ENCODE measurements around the gene FAM76A. TPM values are rescaled to one million over a fixed set of nuclear protein-coding genes. Genes with fewer than 3 reads are reported as not detected.
"Not testable (repeated sequence)": the region's sequence is repeated elsewhere in the genome, so short reads cannot be mapped to it uniquely, and the experiment has no call there.

FAM76A gene
- total and polyA plus RNA-seq, 7 donors = 2.7 to 10.7 (median 7.6) TPM

DNA sequence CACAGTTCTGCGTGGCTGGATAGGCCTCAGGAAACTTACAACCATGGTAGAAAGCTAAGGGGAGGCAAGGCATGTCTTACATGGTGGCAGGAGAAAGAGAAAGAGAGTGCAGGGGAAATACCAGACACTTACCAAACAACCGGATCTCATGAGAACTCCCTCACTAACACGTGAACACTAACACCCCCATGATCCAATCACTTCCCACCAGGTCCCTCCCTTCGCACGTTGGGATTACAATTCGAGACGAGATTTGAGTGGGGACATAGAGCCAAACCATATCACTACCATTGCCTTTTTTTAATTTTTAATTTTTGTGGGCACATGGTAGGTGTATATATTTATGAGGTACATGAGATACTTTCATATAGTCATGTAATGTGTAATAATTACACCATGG, 81.0 kb downstream of the FAM76A start:
- DNase-seq = no peak
- TF ChIP-seq, protein P1, sequence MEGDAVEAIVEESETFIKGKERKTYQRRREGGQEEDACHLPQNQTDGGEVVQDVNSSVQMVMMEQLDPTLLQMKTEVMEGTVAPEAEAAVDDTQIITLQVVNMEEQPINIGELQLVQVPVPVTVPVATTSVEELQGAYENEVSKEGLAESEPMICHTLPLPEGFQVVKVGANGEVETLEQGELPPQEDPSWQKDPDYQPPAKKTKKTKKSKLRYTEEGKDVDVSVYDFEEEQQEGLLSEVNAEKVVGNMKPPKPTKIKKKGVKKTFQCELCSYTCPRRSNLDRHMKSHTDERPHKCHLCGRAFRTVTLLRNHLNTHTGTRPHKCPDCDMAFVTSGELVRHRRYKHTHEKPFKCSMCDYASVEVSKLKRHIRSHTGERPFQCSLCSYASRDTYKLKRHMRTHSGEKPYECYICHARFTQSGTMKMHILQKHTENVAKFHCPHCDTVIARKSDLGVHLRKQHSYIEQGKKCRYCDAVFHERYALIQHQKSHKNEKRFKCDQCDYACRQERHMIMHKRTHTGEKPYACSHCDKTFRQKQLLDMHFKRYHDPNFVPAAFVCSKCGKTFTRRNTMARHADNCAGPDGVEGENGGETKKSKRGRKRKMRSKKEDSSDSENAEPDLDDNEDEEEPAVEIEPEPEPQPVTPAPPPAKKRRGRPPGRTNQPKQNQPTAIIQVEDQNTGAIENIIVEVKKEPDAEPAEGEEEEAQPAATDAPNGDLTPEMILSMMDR (IDR thresholded peaks at IDR 0.05) = no peak
- no peaks in the 10 kb centered on the region for H3K27me3 ChIP-seq (ENCODE audit: insufficient read depth in 3 of 3, low read length in 2 of 3)
- WGBS, 3 donors = 90 to 92% (median 91%) methylated on average over 7 of the region's 7 CpGs
- no peaks in the 10 kb centered on the region for H3K4me1 ChIP-seq
- no peaks in the 10 kb centered on the region for H3K9me3 ChIP-seq
- peaks cover 3 to 74% of the 10 kb centered on the region in 2 donors for H3K36me3 ChIP-seq (ENCODE audit: insufficient read depth in 1 of 2, low read depth in 1 of 2)
- no peak for ATAC-seq
- no peak overlapping the region for H3K27ac ChIP-seq
- intact Hi-C loops (cut with DNase I) = no loop called here
- H3K4me3 ChIP-seq = no peak overlapping the region

DNA sequence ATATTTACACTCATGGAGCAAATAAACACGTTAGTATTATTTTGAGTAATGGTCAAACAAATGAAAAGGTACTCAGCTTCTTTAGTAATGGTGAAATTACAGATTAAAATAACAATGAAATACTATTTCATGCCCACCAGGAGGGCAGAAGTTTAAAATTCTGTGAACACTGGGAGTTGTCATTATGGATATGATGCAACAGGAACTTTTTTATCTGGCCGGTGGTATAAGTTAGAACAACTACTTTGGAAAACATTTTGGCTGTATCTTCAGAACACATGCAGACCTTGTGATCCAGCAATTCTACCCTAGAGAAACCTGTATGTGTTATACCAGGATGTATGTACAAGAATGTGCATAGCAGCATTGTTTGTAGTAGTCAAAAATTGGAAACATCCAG, 81.6 kb downstream of the FAM76A start:
- ATAC-seq = no peak
- Histone ChIP-seq H3K27me3 (ENCODE audit: insufficient read depth in 3 of 3, low read length in 2 of 3) (no peaks in the 10 kb centered on the region), H3K9me3 (no peaks in the 10 kb centered on the region), H3K27ac (no peak overlapping the region), H3K4me1 (no peaks in the 10 kb centered on the region), H3K4me3 (no peak overlapping the region), H3K36me3 (ENCODE audit: insufficient read depth in 1 of 2, low read depth in 1 of 2) (peaks cover under 1 to 74% of the 10 kb centered on the region in 2 donors)
- DNase-seq = no peak
- TF ChIP-seq, protein P1 (IDR thresholded peaks at IDR 0.05) = no peak
- 67 to 81% (median 69%) methylated on average over 2 of the region's 2 CpGs for WGBS, 3 donors
- intact Hi-C loops (cut with DNase I) = no loop called here

DNA sequence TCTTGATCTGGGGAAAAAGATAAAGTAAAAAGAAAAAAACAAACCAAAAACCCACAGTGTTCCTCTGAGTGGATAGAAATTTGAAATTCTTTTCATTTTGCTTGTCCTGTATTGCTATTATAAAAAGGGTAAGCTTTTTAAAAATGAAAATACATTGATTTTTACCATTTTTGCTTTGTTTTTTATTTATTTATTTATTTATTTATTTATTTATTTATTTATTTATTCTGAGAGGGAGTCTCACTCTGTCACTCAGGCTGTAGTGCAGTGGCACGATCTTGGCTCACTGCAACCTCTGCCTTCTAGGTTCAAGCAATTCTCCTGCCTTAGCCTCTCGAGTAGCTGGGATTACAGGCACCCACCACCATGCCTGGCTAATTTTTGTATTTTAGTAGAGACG, 82.4 kb downstream of the FAM76A start:
- H3K27ac ChIP-seq; H3K4me3 ChIP-seq; ATAC-seq; intact Hi-C loops (cut with DNase I); DNase-seq; H3K4me1 ChIP-seq; H3K9me3 ChIP-seq; H3K27me3 ChIP-seq (ENCODE audit: insufficient read depth in 3 of 3, low read length in 2 of 3): not testable (repeated sequence)
- 90 to 97% (median 95%) methylated on average over 3 of the region's 3 CpGs for WGBS, 3 donors
- peaks cover 4 to 74% of the 10 kb centered on the region in 2 donors for H3K36me3 ChIP-seq (ENCODE audit: insufficient read depth in 1 of 2, low read depth in 1 of 2)

DNA sequence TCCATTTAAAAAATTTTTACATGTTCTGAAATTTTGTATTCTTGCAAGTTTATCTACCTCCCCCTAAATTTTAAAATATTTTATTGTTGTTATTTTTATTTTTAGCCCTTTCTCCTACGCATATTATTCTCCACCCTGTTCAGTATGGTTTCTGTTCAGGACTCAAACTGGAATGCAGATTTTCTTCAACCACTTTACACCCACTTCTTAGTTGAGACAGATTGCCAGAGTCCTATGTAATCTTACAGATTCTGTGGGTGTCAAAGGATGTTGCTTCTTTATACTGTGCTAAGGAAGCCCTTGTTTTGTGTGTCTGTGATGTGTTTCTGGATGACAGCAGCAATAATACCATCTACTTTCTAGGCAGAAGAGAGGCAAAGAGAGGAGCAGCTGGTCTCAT, 84.1 kb downstream of the FAM76A start:
- no peak for ATAC-seq
- H3K9me3 ChIP-seq = no peaks in the 10 kb centered on the region
- DNase-seq = no peak
- WGBS, 3 donors = 79 to 91% (median 91%) methylated on average over 1 of the region's 1 CpG
- peaks cover 4 to 75% of the 10 kb centered on the region in 2 donors for H3K36me3 ChIP-seq (ENCODE audit: insufficient read depth in 1 of 2, low read depth in 1 of 2)
- no peaks in the 10 kb centered on the region for H3K4me1 ChIP-seq
- no peak overlapping the region for H3K4me3 ChIP-seq
- intact Hi-C loops (cut with DNase I) = no loop called here
- H3K27ac ChIP-seq = no peak overlapping the region
- no peaks in the 10 kb centered on the region for H3K27me3 ChIP-seq (ENCODE audit: insufficient read depth in 3 of 3, low read length in 2 of 3)
- TF ChIP-seq, protein P1 (IDR thresholded peaks at IDR 0.05) = no peak

DNA sequence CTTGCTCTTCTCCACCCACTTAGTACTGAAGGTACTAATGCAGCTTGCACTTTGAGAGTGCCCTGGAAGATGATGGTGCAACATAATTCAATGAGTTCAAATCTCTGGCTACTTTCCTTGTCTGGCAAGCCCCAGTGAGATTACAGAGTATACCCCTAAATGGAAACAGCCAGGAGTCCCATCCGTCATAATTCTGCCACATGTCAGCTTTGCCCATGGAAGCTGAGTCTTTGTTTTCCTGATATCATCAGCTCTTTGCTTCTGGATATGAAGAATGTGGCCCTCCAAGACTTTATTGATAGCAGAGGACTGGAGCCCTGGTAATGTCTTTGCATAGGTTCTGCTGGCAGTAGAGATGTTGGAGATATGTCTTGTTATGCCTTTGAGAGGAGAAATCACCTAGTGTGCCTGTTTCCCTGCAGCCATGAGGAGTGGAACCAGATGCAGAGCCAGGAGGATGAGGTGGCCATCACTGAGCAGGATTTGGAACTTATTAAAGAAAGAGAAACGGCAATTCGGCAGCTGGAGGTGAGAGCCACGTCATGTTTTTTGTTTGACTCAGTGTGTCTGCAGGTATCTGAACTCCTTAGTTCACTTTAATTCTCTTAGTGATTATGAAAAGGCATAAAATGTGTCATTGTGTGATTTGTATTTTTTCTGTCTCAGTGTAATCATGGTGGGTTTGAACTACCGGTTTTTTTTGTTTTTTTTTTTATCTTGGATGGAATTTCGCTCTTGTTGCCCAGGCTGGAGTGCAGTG, 86.2 kb downstream of the FAM76A start:
- no peak for DNase-seq
- no peak overlapping the region for H3K4me3 ChIP-seq
- no peaks in the 10 kb centered on the region for H3K9me3 ChIP-seq
- TF ChIP-seq, protein P1 (IDR thresholded peaks at IDR 0.05) = no peak
- peaks cover 4 to 65% of the 10 kb centered on the region in 2 donors for H3K36me3 ChIP-seq (ENCODE audit: insufficient read depth in 1 of 2, low read depth in 1 of 2)
- H3K27me3 ChIP-seq (ENCODE audit: insufficient read depth in 3 of 3, low read length in 2 of 3) = no peaks in the 10 kb centered on the region
- intact Hi-C loops (cut with DNase I) = no loop called here
- no peak for ATAC-seq
- H3K27ac ChIP-seq = no peak overlapping the region
- no peaks in the 10 kb centered on the region for H3K4me1 ChIP-seq
- 87 to 96% (median 94%) methylated on average over 6 of the region's 6 CpGs for WGBS, 3 donors

Other genes starting within 250 kb of the FAM76A start
- 10 to 100 TPM; 29.4 to 40.6 (median 35.9) TPM for gene WASF2, start 235.8 kb upstream of the FAM76A start, total RNA-seq
- 10 to 100 TPM in 2 of 3 donors, 1 to 10 TPM in 1; 7.9 to 14.2 (median 11.3) TPM for gene WASF2, start 235.8 kb upstream of the FAM76A start, polyA plus RNA-seq
- gene AHDC1, start 121.8 kb upstream of the FAM76A start, total RNA-seq = 10 to 100 TPM; 35.9 to 65.2 (median 59.0) TPM
- gene AHDC1, start 121.8 kb upstream of the FAM76A start, polyA plus RNA-seq = 10 to 100 TPM in 1 of 3 donors, 1 to 10 TPM in 2; 6.4 to 19.8 (median 9.7) TPM
- gene FGR, start 90.8 kb upstream of the FAM76A start, total RNA-seq = 1 to 10 TPM; 1.3 to 3.5 (median 3.1) TPM
- gene FGR, start 90.8 kb upstream of the FAM76A start, polyA plus RNA-seq = 1 to 10 TPM; 1.7 to 3.8 (median 2.0) TPM
- gene IFI6, start 53.8 kb upstream of the FAM76A start, total RNA-seq = 10 to 100 TPM in 3 of 4 donors, 1 to 10 TPM in 1; 7.8 to 25.8 (median 15.3) TPM
- gene IFI6, start 53.8 kb upstream of the FAM76A start, polyA plus RNA-seq = 10 to 100 TPM; 13.9 to 20.9 (median 18.8) TPM
- gene STX12, start 47.3 kb downstream of the FAM76A start, total RNA-seq = 10 to 100 TPM; 19.5 to 33.6 (median 28.9) TPM
- 10 to 100 TPM; 14.5 to 24.7 (median 21.0) TPM for gene STX12, start 47.3 kb downstream of the FAM76A start, polyA plus RNA-seq
- 10 to 100 TPM; 20.6 to 28.2 (median 24.5) TPM for gene PPP1R8, start 104.8 kb downstream of the FAM76A start, total RNA-seq
- gene PPP1R8, start 104.8 kb downstream of the FAM76A start, polyA plus RNA-seq = 10 to 100 TPM; 18.5 to 46.1 (median 32.4) TPM
- gene THEMIS2, start 146.6 kb downstream of the FAM76A start, total RNA-seq = 1 to 10 TPM; 3.7 to 5.1 (median 3.9) TPM
- gene THEMIS2, start 146.6 kb downstream of the FAM76A start, polyA plus RNA-seq = 1 to 10 TPM; 1.5 to 6.1 (median 1.7) TPM
- gene RPA2, start 188.6 kb downstream of the FAM76A start, total RNA-seq = 10 to 100 TPM; 42.5 to 72.3 (median 47.7) TPM
- gene RPA2, start 188.6 kb downstream of the FAM76A start, polyA plus RNA-seq = 10 to 100 TPM; 43.8 to 79.6 (median 71.5) TPM
- not detected for gene SMPDL3B, start 209.0 kb downstream of the FAM76A start, total RNA-seq
- gene SMPDL3B, start 209.0 kb downstream of the FAM76A start, polyA plus RNA-seq = under 1 TPM in 2 of 3 donors, not detected in 1; 0.03 to 0.05 TPM
- 1 to 10 TPM; 3.8 to 5.8 (median 4.3) TPM for gene XKR8, start 234.0 kb downstream of the FAM76A start, total RNA-seq
- 1 to 10 TPM; 3.3 to 5.2 (median 4.5) TPM for gene XKR8, start 234.0 kb downstream of the FAM76A start, polyA plus RNA-seq